ENCODE data around the gene UQCRH. TPM values are rescaled to one million over a fixed set of nuclear protein-coding genes. Genes with fewer than 3 reads are reported as not detected.
"Not testable (repeated sequence)": the region's sequence is repeated elsewhere in the genome, so short reads cannot be mapped to it uniquely, and the experiment has no call there.

Gene UQCRH
- total RNA-seq, 1 donor from 2014 or later, result 240 TPM

DNA sequence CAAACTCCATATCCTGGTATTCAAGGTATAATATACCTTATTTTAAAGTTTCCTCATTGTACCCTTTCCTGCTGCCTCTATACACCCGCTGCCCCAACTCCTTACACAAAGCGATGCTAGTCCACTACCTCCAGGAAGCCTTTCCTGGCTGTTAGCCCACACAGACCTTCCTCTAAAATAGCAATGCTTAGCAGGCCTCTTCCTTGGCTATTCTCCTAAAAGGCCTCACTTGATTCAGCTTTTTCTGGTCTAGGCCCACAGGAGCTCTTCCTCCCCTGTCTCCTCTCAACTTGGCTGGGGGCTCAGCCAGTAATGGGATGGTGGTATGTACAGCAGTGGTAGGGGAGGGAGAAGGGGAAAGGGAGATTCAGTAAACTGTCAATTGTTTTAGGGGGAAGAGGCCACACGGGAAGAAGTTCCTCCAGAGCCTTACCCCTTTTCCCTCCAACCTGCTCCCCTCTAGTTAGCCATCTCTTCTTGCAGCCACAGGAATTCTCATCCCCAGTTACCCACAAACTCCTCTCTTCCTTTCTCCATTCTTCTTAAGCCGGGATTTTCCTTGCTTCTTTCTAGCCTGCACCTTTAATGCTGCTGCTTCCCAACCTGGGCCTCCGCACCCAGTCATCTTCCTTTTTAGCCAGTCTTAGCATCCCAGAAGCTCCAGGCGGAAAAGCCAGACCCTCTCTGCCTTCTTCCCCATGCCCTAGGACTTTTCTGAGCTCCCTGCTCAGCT, 2.7 kb upstream of the UQCRH start:
- DNase-seq (ENCODE audit: low spot score), result no peak

DNA sequence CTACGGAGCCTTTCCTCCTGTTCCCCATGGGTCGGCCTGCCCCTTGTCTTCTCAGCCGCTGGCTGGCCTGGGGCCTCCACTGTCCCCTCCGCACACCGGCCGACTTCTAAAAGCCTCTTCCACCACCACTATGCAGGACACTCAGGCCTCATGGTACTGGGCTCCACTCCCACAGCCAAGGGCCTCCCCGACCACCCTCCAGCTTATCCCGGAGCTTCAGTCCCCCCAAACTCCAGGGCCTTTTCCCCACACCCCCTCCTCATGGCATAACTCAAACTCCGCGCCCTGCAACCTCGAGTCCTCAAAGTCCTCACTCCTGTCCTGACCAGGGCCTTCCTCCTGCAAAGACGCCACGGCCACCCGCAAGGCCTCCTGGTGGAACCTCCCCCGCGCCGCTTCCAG, 2.1 kb upstream of the UQCRH start:
- DNase-seq (ENCODE audit: low spot score), result no peak

DNA sequence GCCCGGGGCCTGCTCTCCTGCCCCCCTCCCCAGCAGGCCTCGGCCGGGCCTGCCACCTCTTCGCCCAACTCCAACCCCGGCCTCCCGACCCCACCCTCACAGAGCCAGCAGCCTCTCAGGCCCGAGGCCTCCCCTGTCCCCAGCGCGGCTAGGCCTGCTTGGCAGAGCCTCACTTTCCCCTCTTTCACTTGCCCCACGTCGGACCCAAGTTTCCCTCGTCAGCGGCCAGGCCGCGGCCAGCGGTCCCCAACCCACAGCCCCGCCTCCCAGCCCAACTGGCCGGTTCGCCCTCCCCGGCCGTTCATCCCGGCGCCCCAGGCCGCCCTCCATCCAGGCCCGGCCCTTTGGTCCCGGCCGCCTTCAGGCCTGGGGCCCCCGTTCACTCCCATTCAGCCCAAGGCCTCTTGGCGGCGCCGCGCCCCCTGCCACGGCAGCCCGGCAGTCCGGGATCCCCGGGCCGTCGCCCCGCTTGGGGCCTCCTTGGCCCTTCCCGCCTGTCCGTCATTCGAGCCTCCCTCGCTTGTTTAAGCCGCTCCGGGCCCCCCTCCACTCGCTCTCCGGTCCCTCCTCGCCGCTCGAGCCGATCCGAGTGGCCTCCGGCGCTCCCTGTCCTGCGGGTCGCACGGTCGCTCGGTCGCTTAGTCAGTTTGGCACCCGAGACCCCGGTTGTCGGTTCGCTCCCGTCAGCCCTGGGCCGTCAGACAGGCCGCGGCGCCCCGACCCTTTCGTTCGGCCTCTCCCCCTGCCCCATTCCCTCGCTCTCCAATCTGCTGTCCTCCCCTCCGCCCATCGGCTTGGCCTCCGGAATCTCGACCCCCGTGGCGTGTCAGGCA, 1.5 kb upstream of the UQCRH start:
- DNase-seq (ENCODE audit: low spot score), result peak; percentile 36

DNA sequence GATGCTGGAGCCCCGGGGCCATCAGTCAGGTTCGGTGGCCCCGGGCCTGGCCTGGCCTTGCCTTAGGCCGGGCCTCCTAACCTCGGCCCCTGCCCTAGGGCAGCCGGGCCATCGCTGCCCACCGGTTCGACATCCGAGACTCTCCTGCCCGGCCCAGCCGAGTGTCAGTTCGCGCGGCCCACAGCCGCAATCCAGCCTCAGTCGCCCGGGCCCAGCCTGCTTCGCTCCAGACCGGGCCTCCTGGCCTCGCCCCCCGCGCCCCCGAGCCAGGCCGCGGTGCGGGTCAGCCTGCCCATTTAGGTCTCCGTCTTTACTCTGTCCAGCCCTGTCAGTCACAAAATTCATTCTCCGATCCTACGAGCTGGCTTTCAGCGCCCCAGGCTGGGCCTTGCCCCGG, 859 bp upstream of the UQCRH start:
- DNase-seq (ENCODE audit: low spot score), result peak; percentile 12

DNA sequence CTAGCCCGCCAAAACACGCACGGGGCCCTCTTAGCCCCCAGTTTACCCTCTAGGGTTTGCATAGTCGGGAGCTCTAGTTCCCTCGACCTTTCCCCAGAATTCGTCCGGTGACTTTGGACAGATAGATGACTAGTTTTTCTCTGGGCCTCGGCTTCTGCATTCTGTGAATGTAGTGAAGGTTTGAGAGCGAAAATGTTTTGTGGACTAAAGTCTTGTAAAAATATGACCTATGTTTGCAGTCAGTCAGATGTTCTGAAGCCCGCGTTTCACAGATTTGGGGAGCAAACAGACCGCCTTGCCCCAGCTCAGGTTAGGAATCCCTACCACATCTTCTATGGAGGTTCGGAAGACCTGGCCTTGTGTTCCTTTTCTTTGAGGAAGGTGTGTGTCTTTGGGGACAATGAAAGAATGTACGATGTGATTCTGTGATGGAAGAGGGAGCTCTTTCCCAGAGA, 401 bp downstream of the UQCRH start:
- DNase-seq (ENCODE audit: low spot score), result no peak

DNA sequence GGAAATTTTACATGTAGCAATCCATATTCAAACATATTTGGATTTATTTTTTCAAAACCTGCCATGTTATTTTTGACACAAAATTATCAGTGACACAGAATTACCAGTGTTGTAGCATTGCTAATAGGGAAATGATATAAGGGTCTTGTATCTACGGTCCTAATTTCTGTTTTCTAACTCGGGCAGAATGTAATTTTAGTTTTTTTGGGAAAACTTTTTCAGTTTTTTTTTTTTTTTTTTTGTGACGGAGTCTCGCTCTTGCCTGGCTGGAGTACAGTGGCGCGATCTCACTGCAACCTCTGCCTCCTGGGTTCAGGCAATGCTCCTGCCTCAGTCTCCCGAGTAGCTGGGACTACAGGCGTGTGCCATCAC, 2.6 kb downstream of the UQCRH start:
- DNase-seq (ENCODE audit: low spot score), result no peak

DNA sequence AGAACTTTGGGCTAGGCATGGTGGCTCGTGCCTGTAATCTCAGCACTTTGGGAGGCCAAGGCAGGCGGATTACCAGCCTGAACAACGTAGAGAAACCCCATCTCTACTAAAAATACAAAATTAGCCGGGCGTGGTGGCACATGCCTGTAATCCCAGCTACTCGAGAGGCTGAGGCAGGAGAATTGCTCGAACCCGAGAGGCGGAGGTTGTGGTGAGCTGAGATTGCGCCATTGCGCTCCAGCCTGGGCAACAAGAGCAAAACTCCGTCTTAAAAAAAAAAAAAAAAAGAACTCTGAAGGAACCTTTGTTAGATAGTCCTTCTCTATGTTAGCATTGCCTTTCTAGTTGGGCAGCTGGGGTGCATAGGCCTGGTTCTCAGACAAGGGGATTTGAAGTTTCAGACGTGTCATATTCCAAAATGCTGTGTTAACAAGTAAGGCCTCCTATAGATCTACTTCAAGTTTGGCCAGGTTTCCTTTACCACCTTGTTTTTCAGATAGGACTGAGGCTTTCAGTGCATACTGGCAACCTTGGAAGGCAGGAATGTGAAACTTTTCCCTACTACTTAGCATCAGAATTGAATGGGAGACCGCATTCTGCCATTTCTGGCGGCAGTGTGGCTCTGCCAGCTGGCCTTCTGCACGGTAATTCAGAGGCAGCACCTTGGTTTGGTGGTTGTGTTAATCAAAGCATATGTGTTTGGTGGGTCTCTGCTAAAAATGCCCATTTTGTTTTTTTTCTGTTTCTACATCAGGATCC, 6.1 kb downstream of the UQCRH start:
- no peak for DNase-seq (ENCODE audit: low spot score)

DNA sequence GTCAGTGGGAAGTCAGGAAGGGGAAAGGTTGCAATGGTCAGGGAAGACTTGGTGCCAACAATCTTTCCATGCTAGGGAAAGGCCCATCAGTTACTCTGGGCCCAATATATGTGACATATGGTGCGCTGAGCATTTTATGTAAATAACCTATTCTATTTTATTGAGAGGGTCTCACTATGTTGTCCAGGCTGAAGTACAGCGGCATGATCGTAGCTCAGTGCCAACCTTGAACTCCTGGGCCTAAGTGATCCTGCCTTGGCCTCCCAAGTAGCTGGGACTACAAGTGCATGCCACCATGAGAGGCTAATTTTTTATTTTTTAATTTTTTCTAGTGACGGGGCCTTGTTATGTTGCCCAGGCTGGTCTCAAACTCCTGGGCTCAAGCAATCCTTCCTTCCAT, 6.8 kb downstream of the UQCRH start:
- no peak for DNase-seq (ENCODE audit: low spot score)

DNA sequence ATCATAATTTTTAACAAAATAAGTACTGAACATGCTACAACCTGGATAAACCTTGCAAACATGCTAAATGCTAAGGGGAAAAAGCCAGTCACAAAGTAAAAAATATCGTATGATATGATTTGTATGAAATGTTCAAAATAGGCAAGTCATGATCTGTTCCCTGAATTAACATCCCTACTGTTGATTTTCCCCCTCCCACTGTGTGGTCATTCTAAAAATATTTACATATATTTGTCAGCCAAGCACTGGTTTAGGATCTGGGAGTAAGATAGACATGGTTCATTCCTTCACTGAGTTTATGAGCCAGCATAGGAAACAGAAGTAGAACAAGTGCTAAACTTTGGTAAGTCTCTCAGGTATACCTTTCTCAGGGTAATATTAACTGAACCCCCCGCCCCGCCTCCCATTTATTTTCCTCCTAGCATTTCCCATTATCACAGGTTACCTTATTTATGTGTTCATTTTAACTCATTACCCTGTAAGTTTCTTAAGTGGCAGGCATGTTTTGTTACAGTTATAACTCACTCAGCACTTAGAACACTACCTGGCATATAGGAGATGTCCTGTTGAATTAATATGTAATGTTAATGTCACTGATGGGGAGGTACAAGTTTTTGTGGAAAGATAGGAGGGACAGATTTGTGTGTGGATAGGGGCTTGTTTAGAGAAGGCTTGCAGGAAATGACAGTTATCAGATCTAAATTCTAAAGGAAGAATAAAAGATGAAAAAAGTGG, 12.3 kb downstream of the UQCRH start:
- no peak for DNase-seq (ENCODE audit: low spot score)

DNA sequence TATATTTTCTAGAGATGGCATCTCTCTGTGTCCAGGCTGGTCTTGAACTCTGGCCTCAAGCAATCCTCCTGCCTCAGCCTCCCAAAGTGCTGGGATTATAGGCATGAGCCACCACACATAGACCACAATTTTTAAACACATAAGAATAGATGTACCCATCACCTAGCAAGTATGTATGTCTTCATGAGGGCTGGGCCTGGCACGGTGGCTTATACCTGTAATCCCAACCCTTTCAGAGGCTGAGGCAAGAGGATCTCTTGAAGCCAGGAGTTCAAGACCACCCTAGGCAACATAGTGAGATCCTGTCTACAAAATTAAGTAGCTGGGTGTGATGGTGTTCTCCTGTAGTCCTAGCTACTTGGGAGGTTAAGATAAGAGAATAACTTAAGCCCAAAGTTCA, 13.8 kb downstream of the UQCRH start:
- DNase-seq (ENCODE audit: low spot score), result no peak

DNA sequence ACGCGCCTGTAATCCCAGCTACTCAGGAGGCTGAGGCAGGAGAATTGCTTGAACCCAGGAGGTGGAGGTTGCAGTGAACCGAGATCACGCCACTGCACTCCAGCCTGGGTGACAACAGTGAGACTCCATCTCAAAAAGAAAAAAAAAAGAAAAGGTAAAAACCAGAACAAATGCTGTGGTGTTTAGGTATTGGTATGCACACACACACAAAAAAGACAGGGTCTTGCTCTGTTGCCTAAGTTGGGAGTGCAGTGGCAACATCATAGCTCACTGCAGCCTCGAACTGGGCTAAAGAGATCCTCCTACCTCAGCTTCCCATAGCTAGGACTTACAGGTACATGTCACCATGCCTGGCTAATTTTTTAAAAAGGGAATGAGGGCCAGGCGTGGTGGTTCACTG, 15.8 kb downstream of the UQCRH start:
- DNase-seq (ENCODE audit: low spot score), result not testable (repeated sequence)

DNA sequence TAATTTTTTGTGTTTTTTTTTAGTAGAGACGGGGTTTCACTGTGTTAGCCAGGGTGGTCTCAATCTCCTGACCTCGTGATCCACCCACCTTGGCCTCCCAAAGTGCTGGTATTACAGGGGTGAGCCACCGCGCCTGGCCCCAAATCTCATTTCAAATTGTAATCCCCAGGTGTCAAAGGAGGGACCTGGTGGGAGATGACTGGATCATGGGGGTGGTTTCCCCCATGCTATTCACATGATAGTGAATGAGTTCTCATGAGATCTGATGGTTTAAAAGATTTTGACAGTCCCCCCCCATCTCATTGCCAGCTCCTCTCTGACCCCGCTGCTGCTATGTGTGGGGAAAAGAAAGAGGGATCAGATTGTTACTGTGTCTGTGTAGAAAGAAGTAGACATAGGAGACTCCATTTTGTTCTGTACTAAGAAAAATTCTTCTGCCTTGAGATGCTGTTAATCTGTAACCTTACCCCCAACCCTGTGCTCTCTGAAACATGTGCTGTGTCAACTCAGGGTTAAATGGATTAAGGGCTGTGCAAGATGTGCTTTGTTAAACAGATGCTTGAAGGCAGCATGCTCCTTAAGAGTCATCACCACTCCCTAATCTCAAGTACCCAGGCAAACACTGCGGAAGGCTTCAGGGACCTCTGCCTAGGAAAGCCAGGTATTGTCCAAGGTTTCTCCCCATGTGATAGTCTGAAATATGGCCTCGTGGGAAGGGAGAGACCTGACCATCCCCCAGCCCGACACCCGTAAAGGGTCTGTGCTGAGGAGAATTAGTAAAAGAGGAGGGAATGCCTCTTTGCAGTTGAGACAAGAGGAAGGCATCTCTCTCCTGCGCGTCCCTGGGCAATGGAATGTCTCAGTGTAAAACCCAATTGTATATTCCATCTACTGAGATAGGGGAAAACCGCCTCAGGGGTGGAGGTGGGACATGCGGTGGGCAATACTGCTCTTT, 16.7 kb downstream of the UQCRH start:
- DNase-seq (ENCODE audit: low spot score), result not testable (repeated sequence)

DNA sequence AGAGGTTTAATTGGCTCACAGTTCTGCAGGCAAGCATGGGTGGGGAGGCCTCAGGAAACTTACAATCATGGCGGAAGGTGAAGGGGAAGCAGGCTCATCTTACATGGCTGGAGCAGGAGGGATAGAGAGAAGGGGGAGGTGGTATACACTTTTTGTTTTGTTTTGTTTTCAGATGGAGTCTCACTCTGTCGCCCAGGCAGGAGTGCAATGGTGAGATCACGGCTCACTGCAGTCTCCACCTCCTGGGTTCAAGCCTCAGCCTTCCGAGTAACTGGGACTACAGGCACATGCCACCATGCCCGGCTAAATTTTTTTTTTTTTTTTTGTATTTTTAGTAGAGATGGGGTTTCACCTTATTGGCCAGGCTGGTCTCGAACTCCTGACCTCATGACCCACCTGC, 18.7 kb downstream of the UQCRH start:
- not testable (repeated sequence) for DNase-seq (ENCODE audit: low spot score)

DNA sequence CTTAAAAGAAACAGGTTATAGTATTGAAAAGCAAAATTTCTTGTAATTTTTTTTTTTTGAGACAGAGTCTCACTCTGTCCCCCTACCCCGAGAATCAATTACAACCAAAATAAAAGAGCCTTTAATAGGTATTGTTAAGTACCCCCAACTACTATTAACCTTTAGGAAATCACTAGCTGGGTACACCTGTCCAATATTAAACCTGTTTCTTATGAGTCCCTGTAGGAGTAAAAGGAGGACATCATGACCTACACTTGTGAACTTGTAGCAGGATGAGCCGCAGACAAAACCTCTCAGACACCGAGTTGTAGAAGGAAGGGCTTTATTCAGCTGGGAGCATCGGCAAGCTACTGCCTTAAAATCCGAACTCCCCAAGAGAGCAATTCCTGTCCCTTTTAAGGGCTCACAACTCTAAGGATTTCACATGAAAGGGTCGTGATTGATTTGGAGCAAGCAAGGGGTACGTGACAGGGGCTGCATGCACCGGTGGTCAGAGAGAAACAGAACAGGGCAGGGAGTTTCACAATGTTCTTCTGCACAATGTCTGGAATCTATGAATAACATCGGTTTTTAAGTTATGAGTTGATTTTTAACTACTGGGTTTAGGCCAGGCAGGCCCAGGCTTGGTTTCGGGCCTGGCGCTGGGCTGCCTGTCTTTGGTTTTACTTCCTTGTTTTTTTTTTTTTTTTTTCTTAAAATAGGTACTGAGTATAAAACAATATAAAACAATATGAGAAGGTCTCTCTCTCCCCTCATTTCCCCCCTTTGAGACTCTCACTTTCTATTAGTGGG, 22.0 kb downstream of the UQCRH start:
- not testable (repeated sequence) for DNase-seq (ENCODE audit: low spot score)

DNA sequence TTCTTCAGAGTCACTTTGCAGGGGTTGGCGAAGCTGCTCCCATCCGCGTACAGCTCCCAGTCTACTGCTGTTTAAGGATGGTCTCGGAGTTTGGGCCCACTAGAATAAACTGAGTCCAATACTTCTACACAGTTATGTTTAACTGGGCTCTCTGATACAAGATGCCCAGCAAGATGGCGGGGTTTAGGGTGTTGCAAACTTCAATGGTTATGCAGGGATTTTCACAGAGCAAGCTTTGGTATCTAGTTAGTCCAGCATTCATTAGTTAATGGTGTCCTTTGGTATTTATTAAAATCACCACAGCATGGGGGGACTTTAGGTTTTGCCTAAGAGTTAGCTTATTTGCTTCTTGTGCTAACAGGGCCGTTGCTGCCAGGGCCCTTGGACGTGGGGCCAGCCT, 24.7 kb downstream of the UQCRH start:
- DNase-seq (ENCODE audit: low spot score), result not testable (repeated sequence)

DNA sequence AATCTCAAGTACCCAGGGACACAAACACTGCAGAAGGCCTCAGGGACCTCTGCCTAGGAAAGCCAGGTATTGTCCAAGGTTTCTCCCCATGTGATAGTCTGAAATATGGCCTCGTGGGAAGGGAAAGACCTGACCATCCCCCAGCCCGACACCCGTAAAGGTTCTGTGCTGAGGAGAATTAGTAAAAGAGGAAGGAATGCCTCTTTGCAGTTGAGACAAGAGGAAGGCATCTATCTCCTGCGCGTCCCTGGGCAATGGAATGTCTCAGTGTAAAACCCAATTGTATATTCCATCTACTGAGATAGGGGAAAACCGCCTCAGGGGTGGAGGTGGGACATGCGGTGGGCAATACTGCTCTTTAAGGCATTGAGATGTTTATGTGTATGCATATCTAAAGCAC, 26.3 kb downstream of the UQCRH start:
- not testable (repeated sequence) for DNase-seq (ENCODE audit: low spot score)

DNA sequence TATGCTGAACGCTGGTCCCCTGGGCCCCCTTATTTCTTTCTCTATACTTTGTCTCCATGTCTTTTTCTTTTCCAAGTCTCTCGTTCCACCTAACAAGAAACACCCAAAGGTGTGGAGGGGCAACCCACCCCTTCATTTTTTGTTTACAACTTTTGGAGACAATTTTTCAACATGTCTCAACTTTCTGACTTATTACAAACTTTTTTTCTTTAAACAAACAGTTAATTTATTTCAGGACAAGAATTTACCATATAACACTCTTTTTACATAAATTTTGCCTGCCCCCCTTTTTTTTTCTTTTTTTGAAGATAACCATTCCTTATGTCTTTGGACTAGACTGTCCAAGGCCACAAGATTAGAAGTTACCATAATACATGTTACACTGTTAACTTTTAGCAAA, 26.9 kb downstream of the UQCRH start:
- DNase-seq (ENCODE audit: low spot score), result not testable (repeated sequence)

DNA sequence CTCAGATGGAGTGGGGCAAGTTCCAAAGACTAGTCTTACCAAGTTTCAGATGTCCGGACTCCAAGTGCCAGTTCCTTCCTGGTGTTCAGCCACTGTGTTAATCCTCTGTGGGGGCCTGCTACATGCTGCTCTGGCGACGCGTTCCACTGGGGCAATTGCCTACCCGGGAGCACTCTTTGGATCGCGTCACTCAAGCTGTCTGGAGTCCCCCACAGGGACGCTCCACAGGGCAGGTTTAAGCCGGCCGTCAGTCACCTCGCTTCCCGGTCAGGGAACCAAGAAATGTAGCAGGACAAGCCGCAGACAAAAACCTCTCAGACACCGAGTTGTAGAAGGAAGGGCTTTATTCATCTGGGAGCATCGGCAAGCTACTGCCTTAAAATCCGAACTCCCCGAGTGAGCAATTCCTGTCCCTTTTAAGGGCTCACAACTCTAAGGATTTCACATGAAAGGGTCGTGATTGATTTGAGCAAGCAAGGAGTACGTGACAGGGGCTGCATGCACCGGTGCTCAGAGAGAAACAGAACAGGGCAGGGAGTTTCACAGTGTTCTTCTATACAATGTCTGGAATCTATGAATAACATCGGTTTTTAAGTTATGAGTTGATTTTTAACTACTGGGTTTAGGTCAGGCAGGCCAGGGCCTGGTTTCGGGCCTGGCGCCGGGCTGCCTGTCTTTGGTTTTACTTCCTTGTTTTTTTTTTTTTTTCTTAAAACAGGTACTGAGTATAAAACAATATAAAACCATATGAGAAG, 28.5 kb downstream of the UQCRH start:
- not testable (repeated sequence) for DNase-seq (ENCODE audit: low spot score)

All from mucosa of gallbladder (tissue), 1 donor.